Astrocyte (in vitro differentiated cells and primary cell): Measurements from ENCODE around the gene AQP1. TPM values are rescaled to one million over a fixed set of nuclear protein-coding genes. Genes with fewer than 3 reads are reported as not detected.

Experiments used
- DNase-seq: peaks from one replicate; pipeline ENCODE4 v3.0.0-alpha.2; 2010; ENCODE audit warnings: low read depth
- FAIRE-seq: peaks from 2 replicates; lab custom pipeline; 2011; peaks lifted over from hg19 to GRCh38; lab: Jason Lieb, UNC
- H2AFZ ChIP-seq: 2 replicates; pipeline ENCODE4 v1.6.0; 2012; ENCODE audit warnings: low read depth, low read length, inconsistent platforms
- H3K27ac ChIP-seq: 2 replicates; pipeline ENCODE4 v1.5.1; 2011; ENCODE audit warnings: low read depth, low read length, inconsistent platforms
- H3K27me3 ChIP-seq: 2 replicates; pipeline ENCODE4 v1.6.0; 2011; ENCODE audit warnings: low read length, inconsistent platforms; ENCODE audit not compliant: insufficient read depth
- H3K36me3 ChIP-seq: 2 replicates; pipeline ENCODE4 v1.5.1; 2011; ENCODE audit warnings: low read length, inconsistent platforms; ENCODE audit not compliant: insufficient read depth
- H3K4me1 ChIP-seq: 2 replicates; pipeline ENCODE4 v1.5.1; 2011; ENCODE audit warnings: low read length, inconsistent platforms; ENCODE audit not compliant: insufficient read depth
- H3K4me2 ChIP-seq: 2 replicates; pipeline ENCODE4 v1.6.0; 2012; ENCODE audit warnings: low read length, inconsistent platforms
- H3K4me3 ChIP-seq: 2 replicates; pipeline ENCODE4 v1.5.1; 2011; ENCODE audit warnings: low read depth, mild to moderate bottlenecking, low read length, inconsistent platforms; ENCODE audit not compliant: insufficient read depth
- H3K79me2 ChIP-seq: 2 replicates; pipeline ENCODE4 v1.6.0; 2012; ENCODE audit warnings: mild to moderate bottlenecking, low read length, inconsistent platforms; ENCODE audit not compliant: insufficient read depth
- H3K9ac ChIP-seq: 2 replicates; pipeline ENCODE4 v1.6.0; 2012; ENCODE audit warnings: mild to moderate bottlenecking, low read length, inconsistent platforms
- H3K9me3 ChIP-seq: 2 replicates; pipeline ENCODE4 v1.5.1; 2012; ENCODE audit warnings: low read depth, mild to moderate bottlenecking, low read length, inconsistent platforms; ENCODE audit not compliant: insufficient read depth
- H4K20me1 ChIP-seq: 2 replicates; pipeline ENCODE4 v1.6.0; 2012; ENCODE audit warnings: low read length, inconsistent platforms; ENCODE audit not compliant: insufficient read depth
- H3K27ac Mint-ChIP-seq: one replicate; pipeline ENCODE4 v1.8.0; 2021; ENCODE audit warnings: mild to moderate bottlenecking, mixed read lengths; ENCODE audit not compliant: unreplicated experiment
- H3K27me3 Mint-ChIP-seq: one replicate; pipeline ENCODE4 v1.8.0; 2021; ENCODE audit warnings: low read depth, mixed read lengths; ENCODE audit not compliant: unreplicated experiment
- H3K36me3 Mint-ChIP-seq: one replicate; pipeline ENCODE4 v1.8.0; 2021; ENCODE audit warnings: low read depth, mixed read lengths; ENCODE audit not compliant: unreplicated experiment
- H3K4me1 Mint-ChIP-seq: one replicate; pipeline ENCODE4 v1.8.0; 2021; ENCODE audit warnings: low read depth, mixed read lengths; ENCODE audit not compliant: unreplicated experiment
- H3K4me3 Mint-ChIP-seq: one replicate; pipeline ENCODE4 v1.8.0; 2021; ENCODE audit warnings: mild to moderate bottlenecking, moderate library complexity, mixed read lengths; ENCODE audit not compliant: unreplicated experiment
- H3K9me3 Mint-ChIP-seq: one replicate; pipeline ENCODE4 v1.8.0; 2021; ENCODE audit warnings: mild to moderate bottlenecking, mixed read lengths; ENCODE audit not compliant: unreplicated experiment
- EZH2 ChIP-seq: IDR thresholded peaks from 2 replicates; pipeline ENCODE4 v1.6.1; 2012; ENCODE audit warnings: mild to moderate bottlenecking, low read length, inconsistent platforms; ENCODE audit not compliant: insufficient read depth
- total RNA-seq: library from RNA; stranded (reverse); gene quantifications from 2 replicates; pipeline ENCODE4 v1.2.1, GENCODE V29; 2021
- TF ChIP-seq, protein P1 (sequence below): IDR thresholded peaks from 2 replicates; pipeline ENCODE4 v1.5.1; 2011; ENCODE audit warnings: low read depth, mild to moderate bottlenecking, inconsistent platforms, low read length, moderate library complexity; ENCODE audit not compliant: insufficient read depth

AQP1 gene
- total RNA-seq, 1 donor from 2014 or later = 6.7 TPM

DNA sequence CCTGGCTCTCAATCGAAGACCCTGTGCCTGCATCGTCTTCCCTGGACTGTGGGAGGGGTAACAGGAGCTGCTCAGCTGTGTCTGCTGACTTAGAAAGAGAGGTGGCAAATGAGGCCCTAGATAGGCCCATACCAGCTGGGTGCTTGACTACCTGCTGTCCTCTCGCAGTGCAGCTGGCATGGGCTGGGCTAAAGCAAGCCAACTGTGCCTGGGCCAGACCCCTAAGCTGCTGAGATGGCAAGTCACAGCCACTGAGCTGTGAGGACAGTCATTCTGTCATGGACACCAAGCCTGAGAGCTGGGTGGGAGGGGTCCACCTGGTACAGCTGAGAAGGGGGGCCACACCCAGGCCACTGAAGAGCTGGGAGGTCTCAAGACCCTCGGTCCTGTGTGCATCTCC is 45.8 kb upstream of the AQP1 start:
- no peaks in the 10 kb centered on the region for H3K27me3 ChIP-seq
- no peaks in the 10 kb centered on the region for H3K36me3 ChIP-seq
- DNase-seq = no peak
- no peaks in the 10 kb centered on the region for H3K4me1 ChIP-seq
- no peak overlapping the region for H3K27ac ChIP-seq
- Mint-ChIP-seq H3K36me3 (peaks cover 10% of the 10 kb centered on the region), H3K9me3 (peaks cover 5% of the 10 kb centered on the region), H3K27ac (no peak overlapping the region), H3K4me1 (peaks cover 9% of the 10 kb centered on the region), H3K27me3 (peaks cover 19% of the 10 kb centered on the region), H3K4me3 (no peak overlapping the region)
- H4K20me1 ChIP-seq = peaks cover 3% of the 10 kb centered on the region
- H3K4me2 ChIP-seq = no peak overlapping the region
- no peaks in the 10 kb centered on the region for H3K9me3 ChIP-seq
- TF ChIP-seq EZH2 = no peak
- TF ChIP-seq, protein P1, sequence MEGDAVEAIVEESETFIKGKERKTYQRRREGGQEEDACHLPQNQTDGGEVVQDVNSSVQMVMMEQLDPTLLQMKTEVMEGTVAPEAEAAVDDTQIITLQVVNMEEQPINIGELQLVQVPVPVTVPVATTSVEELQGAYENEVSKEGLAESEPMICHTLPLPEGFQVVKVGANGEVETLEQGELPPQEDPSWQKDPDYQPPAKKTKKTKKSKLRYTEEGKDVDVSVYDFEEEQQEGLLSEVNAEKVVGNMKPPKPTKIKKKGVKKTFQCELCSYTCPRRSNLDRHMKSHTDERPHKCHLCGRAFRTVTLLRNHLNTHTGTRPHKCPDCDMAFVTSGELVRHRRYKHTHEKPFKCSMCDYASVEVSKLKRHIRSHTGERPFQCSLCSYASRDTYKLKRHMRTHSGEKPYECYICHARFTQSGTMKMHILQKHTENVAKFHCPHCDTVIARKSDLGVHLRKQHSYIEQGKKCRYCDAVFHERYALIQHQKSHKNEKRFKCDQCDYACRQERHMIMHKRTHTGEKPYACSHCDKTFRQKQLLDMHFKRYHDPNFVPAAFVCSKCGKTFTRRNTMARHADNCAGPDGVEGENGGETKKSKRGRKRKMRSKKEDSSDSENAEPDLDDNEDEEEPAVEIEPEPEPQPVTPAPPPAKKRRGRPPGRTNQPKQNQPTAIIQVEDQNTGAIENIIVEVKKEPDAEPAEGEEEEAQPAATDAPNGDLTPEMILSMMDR = no peak
- H3K4me3 ChIP-seq = no peak overlapping the region
- no peak overlapping the region for H2AFZ ChIP-seq
- no peak overlapping the region for H3K9ac ChIP-seq
- FAIRE-seq = no peak
- no peaks in the 10 kb centered on the region for H3K79me2 ChIP-seq

DNA sequence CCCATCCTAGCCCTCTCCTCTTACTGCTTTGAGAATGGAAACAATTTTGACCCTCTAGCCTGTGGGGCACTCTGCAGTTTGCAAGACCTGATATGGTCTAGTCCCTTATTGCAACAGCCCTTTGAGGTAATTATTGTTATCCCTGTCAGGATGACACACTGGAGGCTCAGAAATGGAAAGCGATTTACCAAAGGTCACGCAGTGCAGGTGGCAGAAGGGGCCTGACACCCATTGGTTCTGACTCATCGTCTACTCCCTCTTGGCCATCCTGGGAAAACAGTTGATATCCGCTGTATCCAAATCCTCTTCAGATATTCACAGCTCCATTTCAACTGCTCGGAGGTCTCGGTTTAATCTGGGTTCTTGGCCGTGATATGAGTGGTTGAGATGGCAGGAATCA is 44.7 kb upstream of the AQP1 start:
- Histone ChIP-seq H3K4me1 (no peaks in the 10 kb centered on the region), H3K9ac (no peak overlapping the region), H3K4me2 (no peak overlapping the region), H3K9me3 (no peaks in the 10 kb centered on the region), H3K79me2 (no peaks in the 10 kb centered on the region), H3K4me3 (no peak overlapping the region), H4K20me1 (peaks cover 3% of the 10 kb centered on the region), H2AFZ (no peak overlapping the region), H3K27ac (no peak overlapping the region), H3K27me3 (no peaks in the 10 kb centered on the region), H3K36me3 (no peaks in the 10 kb centered on the region)
- peaks cover 16% of the 10 kb centered on the region for H3K27me3 Mint-ChIP-seq
- H3K27ac Mint-ChIP-seq = no peak overlapping the region
- H3K9me3 Mint-ChIP-seq = peaks cover 5% of the 10 kb centered on the region
- H3K4me3 Mint-ChIP-seq = no peak overlapping the region
- TF ChIP-seq, protein P1 = no peak
- no peak for FAIRE-seq
- H3K4me1 Mint-ChIP-seq = peaks cover 9% of the 10 kb centered on the region
- H3K36me3 Mint-ChIP-seq = peaks cover 10% of the 10 kb centered on the region
- DNase-seq = no peak

DNA sequence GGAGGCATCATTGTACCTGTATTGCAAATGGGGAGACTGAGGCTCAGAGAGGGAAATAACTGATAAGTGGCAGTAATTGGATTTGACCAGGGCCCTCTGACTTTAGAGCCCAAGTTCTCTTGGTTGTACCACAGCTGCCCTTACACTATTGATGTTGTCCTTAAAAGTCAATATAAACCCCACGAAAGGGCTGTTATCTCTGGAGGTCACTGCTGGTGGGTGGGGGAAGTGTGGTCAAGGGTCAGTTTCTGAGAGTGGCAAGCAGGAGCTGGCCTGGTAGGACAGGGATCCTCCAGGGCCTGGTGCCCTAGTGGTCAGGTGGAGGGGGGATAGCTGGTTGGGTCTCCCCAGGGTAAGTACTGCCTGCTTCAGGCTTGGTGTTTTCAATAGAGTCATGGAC is 44.2 kb upstream of the AQP1 start:
- no peak overlapping the region for H2AFZ ChIP-seq
- H3K27ac ChIP-seq = no peak overlapping the region
- no peaks in the 10 kb centered on the region for H3K27me3 ChIP-seq
- Mint-ChIP-seq H3K4me1 (peaks cover 9% of the 10 kb centered on the region), H3K36me3 (peaks cover 13% of the 10 kb centered on the region), H3K9me3 (peaks cover 5% of the 10 kb centered on the region), H3K27me3 (peaks cover 14% of the 10 kb centered on the region), H3K27ac (no peak overlapping the region), H3K4me3 (no peak overlapping the region)
- FAIRE-seq (no peak), DNase-seq (no peak)
- no peaks in the 10 kb centered on the region for H3K9me3 ChIP-seq
- H3K36me3 ChIP-seq = no peaks in the 10 kb centered on the region
- H3K4me3 ChIP-seq = no peak overlapping the region
- H3K79me2 ChIP-seq = no peaks in the 10 kb centered on the region
- no peak for TF ChIP-seq EZH2
- TF ChIP-seq, protein P1 = no peak
- no peak overlapping the region for H3K4me2 ChIP-seq
- H3K9ac ChIP-seq = no peak overlapping the region
- peaks cover 3% of the 10 kb centered on the region for H4K20me1 ChIP-seq
- no peaks in the 10 kb centered on the region for H3K4me1 ChIP-seq
